GM13977 (cell line): ENCODE results near the gene CCDC57.

Experiments
- DNase-seq: peaks from one replicate; pipeline ENCODE4 v3.0.0; 2012; ENCODE audit warnings: low spot score
- in situ Hi-C: fragments of 300-500 bp; cut with MboI; formaldehyde crosslinking; loops from one replicate; pipeline ENCODE4 v1.12.0; 2022; ENCODE audit warnings: low sequenced_read_pairs, low pct_unique_long_range_greater_than_20kb, mixed read lengths, inconsistent platforms; ENCODE audit not compliant: unreplicated experiment
- TF ChIP-seq, protein P1 (sequence below): IDR thresholded peaks from 2 replicates; pipeline ENCODE4 v1.5.1; 2012; ENCODE audit warnings: mild to moderate bottlenecking, control low read depth; ENCODE audit not compliant: insufficient read depth; ENCODE audit errors: extremely low read depth, missing control alignments

CCDC57 gene

DNA sequence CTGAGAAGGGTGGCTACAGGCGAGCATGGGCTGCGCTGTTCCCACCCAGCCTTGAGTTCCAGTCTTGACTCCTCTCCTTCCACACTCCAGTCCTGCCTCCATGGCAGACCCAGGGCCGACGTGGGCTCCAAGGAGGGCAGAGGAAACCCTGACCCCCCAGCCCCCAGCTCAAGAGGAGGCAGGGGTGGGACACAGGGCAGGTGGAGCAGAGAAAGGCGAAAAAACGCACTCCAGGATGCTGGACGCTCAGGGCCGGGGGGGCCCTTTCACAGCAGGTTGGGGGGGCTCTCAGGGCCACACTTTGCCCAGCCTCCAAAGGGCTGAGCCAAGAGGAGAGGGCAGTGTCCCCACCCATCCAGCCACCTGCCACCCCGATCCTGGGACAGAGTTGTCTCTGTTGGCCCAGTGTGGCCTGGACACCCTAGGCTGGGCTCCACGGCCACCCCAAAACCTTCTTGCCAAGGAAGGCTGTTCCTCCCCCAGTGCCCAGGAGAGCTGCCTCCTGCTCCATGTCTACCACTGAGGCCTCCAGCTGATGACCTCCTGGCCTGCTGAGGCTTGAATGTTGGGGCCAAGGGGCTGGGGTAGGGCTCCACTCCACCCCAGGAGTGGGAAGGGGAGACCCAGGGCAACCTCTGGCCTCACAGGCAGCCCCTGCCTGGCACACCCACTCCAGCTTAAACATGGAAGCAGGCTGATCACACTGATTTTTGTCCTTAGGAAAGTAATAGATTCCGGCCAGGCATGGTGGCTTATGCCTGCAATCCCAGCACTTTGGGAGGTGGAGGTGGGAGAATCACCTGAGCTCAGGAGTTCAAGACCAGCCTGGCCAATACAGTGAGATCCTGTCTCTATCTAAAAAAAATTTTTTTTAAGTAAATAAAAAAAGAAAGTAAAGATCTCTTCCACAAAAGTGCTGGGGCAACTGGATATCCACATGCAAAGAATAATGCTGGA, 7.4 kb upstream of the CCDC57 start:
- DNase-seq, result no peak
- in situ Hi-C loops, result no loop called here
- TF ChIP-seq, protein P1, sequence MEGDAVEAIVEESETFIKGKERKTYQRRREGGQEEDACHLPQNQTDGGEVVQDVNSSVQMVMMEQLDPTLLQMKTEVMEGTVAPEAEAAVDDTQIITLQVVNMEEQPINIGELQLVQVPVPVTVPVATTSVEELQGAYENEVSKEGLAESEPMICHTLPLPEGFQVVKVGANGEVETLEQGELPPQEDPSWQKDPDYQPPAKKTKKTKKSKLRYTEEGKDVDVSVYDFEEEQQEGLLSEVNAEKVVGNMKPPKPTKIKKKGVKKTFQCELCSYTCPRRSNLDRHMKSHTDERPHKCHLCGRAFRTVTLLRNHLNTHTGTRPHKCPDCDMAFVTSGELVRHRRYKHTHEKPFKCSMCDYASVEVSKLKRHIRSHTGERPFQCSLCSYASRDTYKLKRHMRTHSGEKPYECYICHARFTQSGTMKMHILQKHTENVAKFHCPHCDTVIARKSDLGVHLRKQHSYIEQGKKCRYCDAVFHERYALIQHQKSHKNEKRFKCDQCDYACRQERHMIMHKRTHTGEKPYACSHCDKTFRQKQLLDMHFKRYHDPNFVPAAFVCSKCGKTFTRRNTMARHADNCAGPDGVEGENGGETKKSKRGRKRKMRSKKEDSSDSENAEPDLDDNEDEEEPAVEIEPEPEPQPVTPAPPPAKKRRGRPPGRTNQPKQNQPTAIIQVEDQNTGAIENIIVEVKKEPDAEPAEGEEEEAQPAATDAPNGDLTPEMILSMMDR, result no peak

DNA sequence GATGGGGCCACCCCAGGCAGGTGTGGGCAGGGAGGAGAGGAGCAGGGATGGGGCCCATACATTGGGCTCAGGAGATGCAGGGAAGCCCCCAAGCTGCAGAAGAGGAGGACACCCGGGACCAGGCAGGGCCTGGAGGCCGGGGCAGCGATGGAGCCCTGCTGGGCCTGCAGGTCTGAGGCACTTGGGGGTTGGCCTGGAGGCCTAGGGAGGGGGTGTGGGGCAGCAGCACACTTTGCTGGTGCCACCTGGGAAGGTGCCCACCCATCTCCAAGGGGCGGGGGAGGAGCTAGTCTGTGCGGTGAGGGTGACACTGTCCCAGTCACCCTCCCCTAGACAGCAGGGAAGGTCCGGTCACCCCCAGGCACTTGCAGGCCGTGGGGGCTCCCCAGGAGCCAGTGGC, 6.4 kb upstream of the CCDC57 start:
- TF ChIP-seq, protein P1, result no peak
- no peak for DNase-seq
- in situ Hi-C loops, result no loop called here

DNA sequence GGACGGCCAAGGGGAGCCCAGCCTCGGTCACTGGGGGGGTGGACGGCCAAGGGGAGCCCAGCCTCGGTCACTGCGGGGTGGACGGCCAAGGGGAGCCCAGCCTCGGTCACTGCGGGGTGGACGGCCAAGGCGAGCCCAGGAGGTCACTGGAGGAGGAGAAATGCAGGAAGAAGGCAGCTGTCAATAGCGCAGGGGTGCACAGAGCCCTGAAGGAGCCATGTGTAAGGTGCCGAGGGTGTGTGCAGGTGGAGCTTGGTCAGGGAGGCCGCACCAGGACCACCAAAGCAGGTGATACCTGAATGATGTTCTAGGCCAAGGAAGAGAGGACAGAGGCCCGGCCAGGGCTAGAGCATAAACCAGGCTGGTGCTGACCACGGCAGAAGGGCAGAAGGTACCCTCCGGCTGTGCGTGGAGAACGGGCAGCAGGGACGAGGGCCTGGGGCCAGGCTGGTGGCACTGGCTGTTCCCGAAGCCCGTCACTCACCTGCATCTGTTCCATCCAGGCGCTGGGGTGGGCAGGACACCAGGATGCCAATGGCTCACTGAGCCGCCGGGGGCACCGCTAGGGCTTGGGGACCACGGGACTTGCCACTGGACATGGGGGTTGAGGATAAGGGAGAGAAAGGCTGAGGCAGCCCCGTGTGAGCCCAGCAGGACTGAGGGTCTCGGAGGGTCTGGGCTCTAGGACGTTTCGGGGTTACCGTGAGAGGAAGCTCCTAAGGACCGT, 5.9 kb upstream of the CCDC57 start:
- no peak for DNase-seq
- in situ Hi-C loops, result no loop called here

DNA sequence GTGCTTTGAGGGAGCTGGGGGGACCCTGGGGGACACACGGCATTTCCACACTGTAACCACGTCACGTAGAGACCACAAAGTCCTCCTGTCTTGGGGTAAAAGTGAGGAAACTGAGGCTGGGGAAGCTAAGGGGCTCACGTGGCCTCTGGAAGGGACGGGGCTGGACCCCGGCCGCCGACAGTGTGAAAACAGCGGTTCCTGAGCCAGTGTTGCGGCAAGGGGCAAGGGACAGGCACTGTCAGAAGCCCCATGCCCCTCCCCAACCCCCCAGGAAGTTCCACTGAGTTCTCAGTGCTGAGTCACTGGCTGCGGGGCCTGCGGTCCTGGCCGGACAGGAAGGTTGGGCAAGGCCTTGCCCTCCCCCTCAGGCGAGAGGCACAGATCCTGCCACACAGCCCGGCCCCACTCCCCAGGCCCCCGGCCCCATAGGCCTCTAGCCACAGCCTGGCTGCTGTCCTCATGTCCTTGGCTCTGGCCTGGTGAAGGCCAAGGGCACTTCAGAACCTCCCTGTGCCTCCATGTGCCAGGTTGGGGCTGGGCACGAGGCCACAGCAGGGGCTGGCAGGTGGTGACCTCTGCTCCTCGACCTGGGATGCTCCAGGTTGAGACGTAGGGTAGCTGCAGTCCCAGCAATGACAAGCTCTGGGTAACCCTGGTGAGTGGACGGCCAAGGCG, 5.0 kb upstream of the CCDC57 start:
- no peak for DNase-seq
- TF ChIP-seq, protein P1, result no peak

More for the DNA sequence above, 5.9 kb upstream of the CCDC57 start:
- TF ChIP-seq, protein P1, result no peak

DNA sequence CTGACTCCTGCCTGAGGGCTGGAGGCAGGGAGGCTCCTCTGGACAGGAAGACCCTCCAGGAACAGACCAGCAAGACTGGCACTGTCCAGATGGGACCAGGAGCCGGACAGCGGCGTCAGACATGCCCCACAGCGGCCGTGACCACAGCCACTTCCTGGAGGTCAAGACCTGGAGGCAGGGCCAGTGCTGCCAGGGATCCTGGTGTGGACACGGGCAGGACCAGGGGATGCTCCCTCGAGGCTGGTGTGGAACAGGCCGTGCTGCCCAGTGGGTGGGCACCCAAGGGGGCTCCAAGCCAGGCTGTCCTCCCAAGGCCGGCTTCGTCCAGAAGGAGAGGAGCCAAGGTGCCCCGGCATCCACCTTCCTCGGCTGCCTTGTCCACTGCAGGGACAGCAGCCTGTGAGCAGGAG, 4.5 kb upstream of the CCDC57 start:
- TF ChIP-seq, protein P1, result no peak
- DNase-seq, result no peak
- in situ Hi-C loops, result no loop called here

More for the DNA sequence above, 5.0 kb upstream of the CCDC57 start:
- in situ Hi-C loops, result no loop called here
